VCaP (cell line): Measurements from ENCODE around the gene ASGR1.
"Not testable (repeated sequence)": the region's sequence is repeated elsewhere in the genome, so short reads cannot be mapped to it uniquely, and the experiment has no call there.

Experiments
- H3K27ac ChIP-seq: fragments of 450-650 bp; 2 replicates; pipeline ENCODE4 v1.5.1; 2017
- TF ChIP-seq, protein P1 (sequence below): fragments of 450-650 bp; conservative IDR thresholded peaks from 2 replicates; pipeline ENCODE4 v1.5.1; 2017; ENCODE audit warnings: mild to moderate bottlenecking, moderate library complexity

ASGR1 gene

DNA sequence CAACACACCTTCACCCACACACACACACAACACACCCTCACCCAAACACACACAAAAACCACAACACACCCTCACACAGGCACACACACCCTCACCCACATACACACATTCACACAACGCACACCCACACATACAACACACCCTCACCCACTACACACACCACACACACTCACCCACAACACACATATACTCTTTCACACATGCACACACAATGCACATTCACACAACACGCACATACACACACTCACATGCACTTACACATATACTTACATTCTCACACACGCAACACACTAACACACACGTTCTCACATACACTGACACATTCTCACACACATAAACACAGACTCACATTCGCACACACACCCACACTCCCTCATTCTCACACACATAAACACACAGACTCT is 3.8 kb downstream of the ASGR1 start:
- TF ChIP-seq, protein P1, sequence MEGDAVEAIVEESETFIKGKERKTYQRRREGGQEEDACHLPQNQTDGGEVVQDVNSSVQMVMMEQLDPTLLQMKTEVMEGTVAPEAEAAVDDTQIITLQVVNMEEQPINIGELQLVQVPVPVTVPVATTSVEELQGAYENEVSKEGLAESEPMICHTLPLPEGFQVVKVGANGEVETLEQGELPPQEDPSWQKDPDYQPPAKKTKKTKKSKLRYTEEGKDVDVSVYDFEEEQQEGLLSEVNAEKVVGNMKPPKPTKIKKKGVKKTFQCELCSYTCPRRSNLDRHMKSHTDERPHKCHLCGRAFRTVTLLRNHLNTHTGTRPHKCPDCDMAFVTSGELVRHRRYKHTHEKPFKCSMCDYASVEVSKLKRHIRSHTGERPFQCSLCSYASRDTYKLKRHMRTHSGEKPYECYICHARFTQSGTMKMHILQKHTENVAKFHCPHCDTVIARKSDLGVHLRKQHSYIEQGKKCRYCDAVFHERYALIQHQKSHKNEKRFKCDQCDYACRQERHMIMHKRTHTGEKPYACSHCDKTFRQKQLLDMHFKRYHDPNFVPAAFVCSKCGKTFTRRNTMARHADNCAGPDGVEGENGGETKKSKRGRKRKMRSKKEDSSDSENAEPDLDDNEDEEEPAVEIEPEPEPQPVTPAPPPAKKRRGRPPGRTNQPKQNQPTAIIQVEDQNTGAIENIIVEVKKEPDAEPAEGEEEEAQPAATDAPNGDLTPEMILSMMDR, result no peak

DNA sequence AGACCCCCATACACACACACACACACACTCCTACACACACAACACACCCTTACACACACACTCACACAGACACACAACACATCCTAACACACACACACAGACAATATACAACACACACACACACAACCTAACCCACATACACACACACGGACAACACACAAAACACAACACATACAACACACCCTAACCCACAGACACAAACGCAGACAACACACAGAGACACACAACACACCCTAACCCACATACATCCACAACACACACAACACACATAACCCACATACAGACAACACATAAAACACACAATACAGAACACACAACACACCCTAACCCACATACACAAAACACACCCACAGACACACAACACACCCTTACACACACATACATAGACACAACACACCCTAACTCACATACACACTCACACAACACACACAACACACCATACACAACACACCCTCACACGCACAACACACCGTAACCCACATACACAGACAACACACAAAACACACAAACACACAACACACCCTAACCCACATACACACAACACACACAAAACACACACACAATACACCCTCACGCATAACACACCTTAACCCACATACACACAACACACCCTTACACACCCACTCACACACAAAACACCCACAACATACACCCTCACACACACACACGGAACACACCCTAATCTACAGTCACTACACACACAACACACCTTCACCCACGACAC is 4.4 kb downstream of the ASGR1 start:
- no peak overlapping the region for H3K27ac ChIP-seq
- TF ChIP-seq, protein P1, result no peak

More for the DNA sequence above, 3.8 kb downstream of the ASGR1 start:
- H3K27ac ChIP-seq, result no peak overlapping the region

DNA sequence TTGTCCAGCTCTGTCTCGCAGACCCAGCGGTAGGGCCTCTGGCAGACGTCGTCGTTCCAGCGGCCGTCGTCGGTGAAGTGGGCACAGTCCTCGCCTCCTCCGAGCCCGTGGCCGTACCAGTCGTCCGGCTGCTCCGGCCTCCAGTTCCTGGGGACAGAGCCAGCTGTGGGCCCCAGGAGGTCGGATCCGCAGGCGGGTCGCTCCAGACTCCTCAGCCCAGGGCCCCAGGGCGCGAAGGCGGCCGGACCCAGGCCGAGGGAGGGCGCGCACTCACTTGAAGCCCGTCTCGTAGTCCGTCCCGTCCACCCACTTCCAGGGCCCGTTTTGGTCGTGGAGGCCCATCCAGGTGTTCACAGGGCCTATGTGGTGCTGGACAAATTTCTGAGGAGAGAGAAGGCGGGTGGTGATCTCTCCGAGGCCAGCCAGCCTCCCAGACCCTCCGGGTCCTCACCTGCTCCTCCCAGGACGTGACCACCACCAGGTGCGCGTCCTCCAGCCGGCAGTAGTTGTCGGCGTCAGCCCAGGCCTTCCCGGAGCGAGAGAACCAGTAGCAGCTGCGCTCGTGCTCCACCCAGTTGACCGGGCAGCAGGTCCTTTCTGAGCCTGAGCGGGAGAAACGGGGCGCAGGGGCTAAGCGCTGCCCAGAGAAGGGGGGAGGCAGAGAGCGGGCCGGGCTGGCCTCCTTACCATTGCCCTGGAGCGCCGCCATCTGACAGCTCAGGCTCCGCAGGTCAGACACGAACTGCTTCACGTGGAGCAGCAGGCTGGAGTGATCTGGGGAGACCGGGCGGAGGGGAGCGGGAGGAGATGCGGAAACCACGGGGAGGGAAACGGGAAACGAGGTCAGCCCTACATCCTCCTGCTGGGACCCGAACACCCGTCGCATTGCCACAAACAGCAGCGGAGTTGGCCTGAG is 5.2 kb downstream of the ASGR1 start:
- TF ChIP-seq, protein P1, result no peak
- H3K27ac ChIP-seq, result no peak overlapping the region

DNA sequence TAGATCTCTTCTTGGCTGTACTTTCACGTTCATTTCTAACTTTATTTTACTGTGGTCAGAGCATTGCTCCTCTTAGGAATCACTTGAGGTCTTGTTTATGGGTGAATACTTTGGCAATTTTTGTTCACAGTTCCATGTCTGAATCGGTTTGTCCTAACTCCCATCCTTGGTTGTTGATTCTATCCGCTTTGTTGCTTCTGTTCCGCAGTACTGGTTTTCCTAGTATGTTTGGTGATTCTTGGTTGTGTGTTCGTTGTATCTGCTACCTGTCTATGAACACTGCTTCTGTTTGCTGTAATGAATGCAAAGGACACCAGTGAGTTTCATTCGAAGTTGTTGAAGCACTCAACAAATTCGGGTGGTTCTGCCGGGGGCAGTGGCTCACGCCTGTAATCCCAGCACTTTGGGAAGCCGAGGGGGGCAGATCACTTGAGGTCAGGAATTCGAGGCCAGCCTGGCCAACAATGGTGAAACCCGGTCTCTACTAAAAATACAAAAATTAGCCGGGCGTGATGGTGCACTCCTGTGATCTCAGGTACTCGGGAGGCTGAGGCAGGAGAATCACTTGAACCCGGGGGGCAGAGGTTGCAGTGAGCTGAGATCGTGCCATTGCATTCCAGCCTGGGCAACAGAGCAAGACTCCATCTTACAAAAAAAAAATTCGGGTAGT is 6.5 kb downstream of the ASGR1 start:
- not testable (repeated sequence) for H3K27ac ChIP-seq

DNA sequence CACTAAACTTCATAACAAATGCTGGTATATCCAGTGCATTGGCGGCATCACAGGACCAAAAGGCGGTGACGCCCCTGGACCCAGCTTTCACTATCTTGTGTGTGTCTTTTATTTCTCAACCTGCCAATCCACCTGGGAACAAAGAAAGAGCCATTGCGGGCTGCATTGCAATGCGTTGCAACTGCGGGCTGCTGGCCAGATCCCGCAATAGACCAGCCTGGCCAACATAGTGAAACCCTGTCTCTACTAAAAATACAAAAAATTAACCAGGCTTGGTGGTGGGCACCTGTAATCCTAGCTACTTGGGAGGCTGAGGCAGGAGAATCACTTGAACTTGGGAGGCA is 9.6 kb downstream of the ASGR1 start:
- not testable (repeated sequence) for H3K27ac ChIP-seq

DNA sequence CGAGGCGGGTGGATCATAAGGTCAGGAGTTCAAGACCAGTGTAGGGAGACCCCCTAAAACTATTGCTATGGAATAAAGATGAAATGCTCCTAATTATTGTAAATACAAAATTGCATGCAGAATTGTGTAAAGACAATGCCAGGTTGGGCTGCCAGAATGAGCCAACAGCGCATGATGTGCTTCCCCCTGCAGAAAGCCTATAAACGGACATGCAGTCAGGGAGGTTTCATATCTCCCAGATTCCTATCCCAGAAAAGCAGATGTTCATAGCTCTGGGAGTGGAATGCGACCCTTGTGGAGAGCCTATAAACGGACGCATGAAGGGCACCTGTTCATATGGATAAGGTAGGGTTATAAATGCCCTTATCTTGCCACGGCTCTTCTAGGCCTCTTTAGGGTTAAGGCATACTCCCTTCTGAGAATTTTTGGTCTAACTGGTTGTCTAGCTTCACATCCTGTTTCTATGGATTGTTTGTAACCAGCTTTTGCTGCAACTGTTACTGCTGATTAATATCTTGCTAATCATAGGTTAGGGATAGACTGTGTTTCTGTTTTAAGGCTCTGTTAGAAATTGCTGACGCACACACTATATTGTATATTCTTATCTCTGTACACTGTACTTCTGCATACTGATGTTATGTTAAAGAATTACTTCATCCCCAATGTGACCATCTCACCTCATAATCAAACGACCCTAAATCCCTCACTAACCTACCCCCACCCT is 10.2 kb downstream of the ASGR1 start:
- not testable (repeated sequence) for H3K27ac ChIP-seq

DNA sequence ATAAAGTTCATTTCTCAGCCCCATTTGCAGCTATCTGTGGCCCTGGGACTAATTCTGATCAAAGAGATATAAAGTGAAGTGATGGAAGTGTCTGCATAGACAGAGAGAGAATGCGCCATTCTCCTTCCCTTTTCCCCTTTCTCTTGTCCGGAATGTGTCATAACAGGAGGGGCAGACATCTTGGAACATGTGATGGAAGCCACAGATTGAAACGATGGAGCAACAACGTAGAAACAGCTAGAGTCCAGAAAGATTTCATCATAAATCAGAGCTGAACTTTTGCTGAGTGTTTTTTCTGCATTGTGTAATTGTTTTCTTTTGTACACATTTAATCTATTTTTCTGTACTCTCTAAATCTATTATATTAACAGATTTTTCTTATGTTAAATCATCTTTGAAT is 11.3 kb downstream of the ASGR1 start:
- H3K27ac ChIP-seq, result no peak overlapping the region
- TF ChIP-seq, protein P1, result no peak

DNA sequence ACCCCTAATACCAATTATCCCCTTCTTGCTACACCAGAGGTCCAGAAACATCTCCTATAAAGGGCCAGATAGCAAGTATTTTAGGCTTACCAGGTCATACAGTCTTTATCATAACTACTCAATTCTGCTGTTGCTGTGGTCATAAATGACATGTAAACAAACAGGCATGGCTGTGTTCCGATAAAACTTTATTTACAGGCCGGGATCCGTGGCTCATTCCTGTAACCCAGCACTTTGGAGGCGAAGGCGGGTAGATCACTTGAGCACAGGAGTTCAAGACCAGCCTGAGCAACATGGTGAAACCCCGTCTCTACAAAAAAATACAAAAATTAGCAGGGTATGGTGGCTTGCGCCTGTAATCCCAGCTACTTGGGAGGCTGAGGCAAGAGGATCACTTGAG is 12.3 kb downstream of the ASGR1 start:
- H3K27ac ChIP-seq, result no peak overlapping the region
- TF ChIP-seq, protein P1, result no peak

DNA sequence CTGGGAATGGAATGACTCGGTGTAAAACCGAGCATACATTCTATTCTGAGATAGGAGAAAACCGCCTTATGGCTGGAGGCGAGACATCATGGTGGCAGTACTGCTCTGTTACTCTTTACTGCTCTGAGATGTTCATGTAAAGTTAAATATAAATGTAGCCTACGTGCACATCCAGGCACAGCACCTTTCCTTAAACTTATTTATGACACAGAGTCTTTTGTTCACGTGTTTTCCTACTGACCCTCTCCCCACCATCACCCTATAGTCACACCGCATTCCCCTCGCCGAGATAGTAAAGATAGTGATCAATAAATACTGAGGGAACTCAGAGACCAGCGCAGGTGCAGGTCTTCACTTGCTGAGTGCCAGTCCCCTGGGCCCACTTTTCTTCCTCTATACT is 19.6 kb downstream of the ASGR1 start:
- peak overlapping the region; percentile 54 for H3K27ac ChIP-seq

DNA sequence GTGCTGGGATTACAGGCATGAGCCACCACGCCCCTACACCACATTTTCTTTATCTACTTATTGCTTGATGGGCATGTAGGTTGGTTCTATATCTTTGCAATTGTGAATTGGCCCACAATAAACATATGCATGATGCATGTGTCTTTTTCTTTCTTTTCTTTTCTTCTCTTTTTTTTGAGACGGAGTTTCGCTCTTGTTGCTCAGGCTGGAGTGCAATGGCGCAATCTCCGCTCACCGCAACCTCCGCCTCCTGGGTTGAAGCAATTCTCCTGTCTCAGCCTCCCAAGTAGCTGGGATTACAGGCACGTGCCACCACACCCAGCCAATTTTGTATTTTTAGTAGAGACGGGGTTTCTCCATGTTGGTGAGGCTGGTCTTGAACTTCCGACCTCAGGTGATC is 20.7 kb downstream of the ASGR1 start:
- peak overlapping the region; percentile 54; the same call in 1 of the 2 replicates for H3K27ac ChIP-seq
